ENCODE measurements around the gene TXNRD2.

The TXNRD2 gene

DNA sequence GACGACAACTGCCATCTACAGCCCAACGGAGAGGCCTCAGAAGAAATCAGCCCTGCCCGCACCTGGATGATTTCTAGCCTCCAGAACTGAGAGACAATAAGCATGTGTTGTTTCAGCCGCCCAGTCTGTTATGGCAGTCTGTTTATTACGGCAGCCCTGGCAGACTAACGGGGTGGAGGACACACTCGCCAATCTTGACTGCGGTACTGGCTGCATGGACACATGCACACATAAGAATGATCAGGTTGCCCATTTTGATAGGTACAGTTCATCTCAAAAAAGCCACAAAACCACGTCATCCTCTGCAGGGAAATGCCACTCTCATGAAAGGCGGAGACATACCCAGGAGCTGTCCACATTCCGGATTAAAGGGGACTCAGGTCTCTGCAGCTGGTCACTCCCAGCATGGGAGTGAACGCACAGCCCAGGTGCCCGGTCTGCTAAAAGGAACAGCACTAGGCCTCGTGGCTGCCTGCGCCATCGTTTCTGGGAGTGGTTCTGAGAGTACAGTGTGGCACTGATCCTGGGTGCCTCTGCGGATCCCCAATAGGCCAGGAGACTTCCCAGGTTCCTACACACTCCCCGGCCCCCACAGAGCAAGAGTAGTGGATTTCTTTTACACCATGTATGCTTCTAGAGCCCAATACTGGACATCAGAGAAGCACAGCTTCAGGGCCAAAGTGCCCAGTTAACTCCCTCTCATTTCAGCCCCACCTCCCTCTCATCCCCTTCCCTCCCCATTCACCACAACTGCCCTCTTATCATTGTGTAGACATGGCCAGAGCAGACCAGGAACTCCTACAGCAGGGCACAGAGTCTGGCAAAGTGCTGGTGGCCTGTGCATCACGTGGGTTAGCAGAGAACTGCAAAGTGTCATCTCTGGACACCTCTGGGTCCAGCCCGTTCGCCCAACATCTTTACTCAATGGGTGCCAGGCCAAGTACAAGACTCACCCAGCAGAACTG is 11.8 kb downstream of the TXNRD2 start:
- no peak for TF ChIP-seq CREB1 (IDR thresholded peaks at IDR 0.05; ENCODE audit: low read depth)
- TF ChIP-seq TAF1 (IDR thresholded peaks at IDR 0.05; ENCODE audit: low read depth): no peak
- TF ChIP-seq, protein P1, sequence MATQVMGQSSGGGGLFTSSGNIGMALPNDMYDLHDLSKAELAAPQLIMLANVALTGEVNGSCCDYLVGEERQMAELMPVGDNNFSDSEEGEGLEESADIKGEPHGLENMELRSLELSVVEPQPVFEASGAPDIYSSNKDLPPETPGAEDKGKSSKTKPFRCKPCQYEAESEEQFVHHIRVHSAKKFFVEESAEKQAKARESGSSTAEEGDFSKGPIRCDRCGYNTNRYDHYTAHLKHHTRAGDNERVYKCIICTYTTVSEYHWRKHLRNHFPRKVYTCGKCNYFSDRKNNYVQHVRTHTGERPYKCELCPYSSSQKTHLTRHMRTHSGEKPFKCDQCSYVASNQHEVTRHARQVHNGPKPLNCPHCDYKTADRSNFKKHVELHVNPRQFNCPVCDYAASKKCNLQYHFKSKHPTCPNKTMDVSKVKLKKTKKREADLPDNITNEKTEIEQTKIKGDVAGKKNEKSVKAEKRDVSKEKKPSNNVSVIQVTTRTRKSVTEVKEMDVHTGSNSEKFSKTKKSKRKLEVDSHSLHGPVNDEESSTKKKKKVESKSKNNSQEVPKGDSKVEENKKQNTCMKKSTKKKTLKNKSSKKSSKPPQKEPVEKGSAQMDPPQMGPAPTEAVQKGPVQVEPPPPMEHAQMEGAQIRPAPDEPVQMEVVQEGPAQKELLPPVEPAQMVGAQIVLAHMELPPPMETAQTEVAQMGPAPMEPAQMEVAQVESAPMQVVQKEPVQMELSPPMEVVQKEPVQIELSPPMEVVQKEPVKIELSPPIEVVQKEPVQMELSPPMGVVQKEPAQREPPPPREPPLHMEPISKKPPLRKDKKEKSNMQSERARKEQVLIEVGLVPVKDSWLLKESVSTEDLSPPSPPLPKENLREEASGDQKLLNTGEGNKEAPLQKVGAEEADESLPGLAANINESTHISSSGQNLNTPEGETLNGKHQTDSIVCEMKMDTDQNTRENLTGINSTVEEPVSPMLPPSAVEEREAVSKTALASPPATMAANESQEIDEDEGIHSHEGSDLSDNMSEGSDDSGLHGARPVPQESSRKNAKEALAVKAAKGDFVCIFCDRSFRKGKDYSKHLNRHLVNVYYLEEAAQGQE (IDR thresholded peaks at IDR 0.05; ENCODE audit: low read depth): no peak
- no peak for TF ChIP-seq TEAD4 (IDR thresholded peaks at IDR 0.05)
- TF ChIP-seq RAD21 (IDR thresholded peaks at IDR 0.05; ENCODE audit: low read depth): no peak
- no peak for TF ChIP-seq EP300 (IDR thresholded peaks at IDR 0.05; ENCODE audit: borderline replicate concordance)
- TF ChIP-seq EGR1 (IDR thresholded peaks at IDR 0.05): no peak
- TF ChIP-seq FOXM1 (IDR thresholded peaks at IDR 0.05; ENCODE audit: borderline replicate concordance, low read depth): no peak
- TF ChIP-seq NFIC (IDR thresholded peaks at IDR 0.05): no peak
- no peak for TF ChIP-seq CEBPB (IDR thresholded peaks at IDR 0.05)
- TF ChIP-seq, protein P2, sequence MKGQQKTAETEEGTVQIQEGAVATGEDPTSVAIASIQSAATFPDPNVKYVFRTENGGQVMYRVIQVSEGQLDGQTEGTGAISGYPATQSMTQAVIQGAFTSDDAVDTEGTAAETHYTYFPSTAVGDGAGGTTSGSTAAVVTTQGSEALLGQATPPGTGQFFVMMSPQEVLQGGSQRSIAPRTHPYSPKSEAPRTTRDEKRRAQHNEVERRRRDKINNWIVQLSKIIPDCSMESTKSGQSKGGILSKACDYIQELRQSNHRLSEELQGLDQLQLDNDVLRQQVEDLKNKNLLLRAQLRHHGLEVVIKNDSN (IDR thresholded peaks at IDR 0.05): no peak

- TF ChIP-seq EP300 (IDR thresholded peaks at IDR 0.05; ENCODE audit: borderline replicate concordance) (no peak), NFIC (IDR thresholded peaks at IDR 0.05) (no peak), CREB1 (IDR thresholded peaks at IDR 0.05; ENCODE audit: low read depth) (no peak), TCF12 (IDR thresholded peaks at IDR 0.05; ENCODE audit: low read depth) (no peak), EGR1 (IDR thresholded peaks at IDR 0.05) (no peak), MAX (IDR thresholded peaks at IDR 0.05) (no peak), CEBPB (IDR thresholded peaks at IDR 0.05) (no peak), TEAD4 (IDR thresholded peaks at IDR 0.05) (no peak), FOXM1 (IDR thresholded peaks at IDR 0.05; ENCODE audit: borderline replicate concordance, low read depth) (no peak), ZBTB7A (IDR thresholded peaks at IDR 0.05; ENCODE audit: low read depth) (no peak), YY1 (IDR thresholded peaks at IDR 0.05; ENCODE audit: low read depth) (no peak), TAF1 (IDR thresholded peaks at IDR 0.05; ENCODE audit: low read depth) (no peak), RAD21 (IDR thresholded peaks at IDR 0.05; ENCODE audit: low read depth) (no peak)
- TF ChIP-seq, protein P2 (IDR thresholded peaks at IDR 0.05): no peak
- TF ChIP-seq, protein P1 (IDR thresholded peaks at IDR 0.05; ENCODE audit: low read depth): no peak
Observed at GRCh38 chr22:19928207-19928606, 13.4 kb downstream of the TXNRD2 start.

GRCh38 chr22:19927696-19928095 is 13.9 kb downstream of the TXNRD2 start:
- no peak for TF ChIP-seq TCF12 (IDR thresholded peaks at IDR 0.05; ENCODE audit: low read depth)
- TF ChIP-seq TEAD4 (IDR thresholded peaks at IDR 0.05): no peak

DNA sequence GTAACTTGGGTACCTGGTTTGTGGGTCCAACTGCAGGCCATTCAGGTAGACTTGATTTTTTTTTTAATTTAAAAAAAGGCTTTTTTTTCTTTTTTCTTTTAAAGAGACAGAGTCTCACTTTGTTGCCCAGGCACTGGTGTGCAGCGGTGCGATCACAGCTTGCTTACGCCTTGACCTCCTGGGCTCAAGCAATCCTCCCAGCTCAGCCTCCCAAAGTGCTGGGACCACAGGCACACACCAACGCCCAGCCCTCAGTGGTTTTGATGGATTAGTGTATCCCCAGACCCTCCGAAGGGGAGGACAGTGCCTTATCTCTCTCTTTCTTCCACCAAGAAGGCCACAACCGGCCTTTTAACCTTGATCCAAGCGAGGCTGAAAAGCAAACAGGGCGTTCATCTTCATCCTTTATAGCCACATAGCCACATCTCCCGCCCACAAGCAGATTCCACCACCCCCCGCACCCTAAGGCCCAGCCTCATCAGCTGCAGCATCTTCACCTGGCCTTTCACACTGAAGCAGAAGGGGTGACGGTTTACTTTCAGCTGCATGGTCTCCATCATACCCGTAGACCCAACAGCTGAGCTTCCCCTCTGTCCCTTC is 17.6 kb downstream of the TXNRD2 start:
- TF ChIP-seq, protein P2 (IDR thresholded peaks at IDR 0.05): no peak
- no peak for TF ChIP-seq NFIC (IDR thresholded peaks at IDR 0.05)
- TF ChIP-seq RAD21 (IDR thresholded peaks at IDR 0.05; ENCODE audit: low read depth): no peak
- no peak for TF ChIP-seq FOXM1 (IDR thresholded peaks at IDR 0.05; ENCODE audit: borderline replicate concordance, low read depth)
- TF ChIP-seq ZBTB7A (IDR thresholded peaks at IDR 0.05; ENCODE audit: low read depth): no peak
- no peak for TF ChIP-seq EGR1 (IDR thresholded peaks at IDR 0.05)
- TF ChIP-seq TCF12 (IDR thresholded peaks at IDR 0.05; ENCODE audit: low read depth): no peak
- no peak for TF ChIP-seq EP300 (IDR thresholded peaks at IDR 0.05; ENCODE audit: borderline replicate concordance)
- no peak for TF ChIP-seq MAX (IDR thresholded peaks at IDR 0.05)
- no peak for TF ChIP-seq CEBPB (IDR thresholded peaks at IDR 0.05)
- no peak for TF ChIP-seq TAF1 (IDR thresholded peaks at IDR 0.05; ENCODE audit: low read depth)
- TF ChIP-seq CREB1 (IDR thresholded peaks at IDR 0.05; ENCODE audit: low read depth): no peak
- no peak for TF ChIP-seq TEAD4 (IDR thresholded peaks at IDR 0.05)
- TF ChIP-seq, protein P1 (IDR thresholded peaks at IDR 0.05; ENCODE audit: low read depth): no peak

Measured in Ishikawa (cell line).